ENCODE results near the gene CENPE.

The CENPE gene

DNA sequence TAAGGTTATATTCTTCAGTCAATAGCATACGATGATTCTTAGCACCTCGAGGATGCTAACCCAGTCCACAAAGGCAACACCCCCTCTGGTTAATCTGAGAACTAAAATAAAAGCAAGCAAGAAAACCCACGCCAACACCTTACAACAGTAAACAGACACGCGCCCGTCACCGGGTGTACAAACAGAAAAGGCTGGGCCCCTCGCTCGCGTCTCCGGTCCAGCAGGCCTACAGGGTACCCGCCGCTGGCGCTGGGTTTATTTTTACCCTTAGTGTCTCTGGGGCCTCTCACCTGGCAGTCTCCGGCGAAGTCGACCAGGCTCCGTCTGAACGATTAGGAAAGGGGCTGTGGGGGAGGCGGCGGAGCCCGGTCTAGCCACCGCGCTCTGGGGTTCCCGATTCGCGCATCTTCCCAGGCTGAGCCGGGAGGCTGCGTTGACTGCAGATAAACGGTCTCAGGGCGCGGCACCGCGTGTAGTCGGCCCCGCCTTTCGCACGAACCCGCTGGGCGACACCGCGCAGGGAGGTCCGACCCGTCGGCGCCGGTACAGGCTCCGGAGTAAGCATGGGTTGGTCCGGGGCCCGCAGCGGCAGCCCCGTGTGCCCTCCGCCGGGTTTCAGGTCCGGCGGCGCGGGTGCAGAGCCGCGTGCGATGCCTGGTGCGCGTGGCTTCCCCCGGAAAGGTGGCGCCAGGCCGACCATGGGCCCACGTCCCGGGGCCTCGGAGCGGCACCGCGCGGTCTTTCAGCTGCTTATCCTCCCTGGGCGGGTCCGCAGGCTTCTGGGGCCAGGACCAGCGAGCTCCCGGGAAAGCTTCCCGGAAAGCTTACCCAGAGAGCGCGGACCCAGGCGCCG lies 122.0 kb downstream of the CENPE start:
- DNase-seq, result peak; percentile 84

DNA sequence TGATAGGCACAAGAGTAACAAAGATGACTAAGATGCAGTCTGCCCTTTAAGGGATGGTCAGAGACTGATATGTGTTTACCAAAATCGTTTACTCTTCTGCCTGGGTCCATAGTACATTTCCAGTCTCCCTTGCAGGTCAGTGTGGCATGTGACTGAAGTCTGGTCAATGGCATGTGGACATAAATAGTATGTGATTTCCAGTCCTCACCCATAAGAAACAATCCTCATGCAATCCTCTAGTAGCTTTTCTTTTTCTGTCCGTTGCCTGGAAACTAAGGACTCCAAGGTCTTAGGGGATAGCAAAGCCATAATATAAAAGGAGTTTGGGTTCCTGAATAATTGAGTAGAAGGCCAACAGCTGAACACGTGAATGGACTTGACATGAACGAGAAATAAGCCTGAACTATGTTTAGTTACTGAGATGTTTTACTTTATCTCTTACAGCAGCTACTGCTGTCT lies 122.7 kb downstream of the CENPE start:
- no peak for DNase-seq

DNA sequence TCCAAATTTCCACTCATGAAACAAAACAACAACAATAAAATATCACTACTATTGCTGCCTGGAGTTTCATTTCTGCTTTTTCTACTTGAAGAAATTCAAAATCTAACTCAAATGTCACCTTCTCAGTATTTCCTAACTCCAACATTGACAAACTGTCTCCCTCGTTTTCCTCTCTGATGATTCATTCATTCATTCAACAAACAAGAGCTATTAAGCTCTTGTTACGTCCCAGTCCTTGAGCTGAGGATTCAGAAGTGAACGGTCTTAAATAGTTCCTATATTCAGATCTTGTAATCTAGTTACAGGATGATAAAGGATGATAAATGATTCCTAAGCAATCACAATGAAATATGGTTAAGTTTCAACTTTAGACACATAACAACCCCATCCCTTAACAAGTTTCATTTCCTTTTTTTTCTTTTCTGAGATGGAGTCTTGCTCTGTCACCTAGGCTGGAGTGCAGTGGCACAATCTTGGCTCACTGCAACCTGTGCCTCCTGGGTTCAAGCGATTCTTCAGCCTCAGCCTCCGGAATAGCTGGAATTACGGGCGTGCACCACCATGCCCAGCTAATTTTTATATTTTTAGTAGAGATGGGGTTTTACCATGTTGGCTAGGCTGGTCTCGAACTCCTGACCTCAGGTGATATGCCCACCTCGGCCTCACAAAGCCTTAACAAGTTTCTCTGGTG lies 123.3 kb downstream of the CENPE start:
- no peak for DNase-seq

DNA sequence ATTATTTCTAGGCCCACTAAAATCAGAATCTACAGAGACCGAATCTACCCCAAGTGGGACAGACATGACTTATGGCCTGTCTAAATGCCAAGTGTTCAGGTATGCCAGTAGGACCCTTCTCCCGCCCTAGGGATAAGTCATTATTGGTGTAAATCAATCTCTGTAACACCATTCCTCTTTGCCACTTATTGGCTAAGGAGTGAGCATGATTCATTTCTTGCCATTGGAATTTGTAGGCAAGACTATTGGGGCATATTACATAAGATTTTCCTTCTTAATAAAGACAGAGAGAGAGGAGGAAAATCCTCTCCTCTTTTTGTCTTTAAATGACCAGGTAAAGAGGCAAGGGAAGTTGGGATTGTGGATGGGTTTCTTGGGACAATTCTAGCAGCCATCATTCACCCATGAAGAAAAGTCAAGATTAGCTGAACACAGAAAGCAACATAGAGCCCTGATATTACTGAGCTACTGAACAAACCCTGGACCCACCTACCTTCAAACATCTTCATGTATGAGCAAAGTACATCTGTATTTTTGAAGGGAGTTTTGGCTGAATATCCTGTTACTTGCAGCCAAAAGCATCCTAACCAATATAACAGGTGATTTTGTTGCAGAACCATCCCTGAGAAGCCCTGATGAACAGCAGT lies 124.2 kb downstream of the CENPE start:
- DNase-seq, result no peak

DNA sequence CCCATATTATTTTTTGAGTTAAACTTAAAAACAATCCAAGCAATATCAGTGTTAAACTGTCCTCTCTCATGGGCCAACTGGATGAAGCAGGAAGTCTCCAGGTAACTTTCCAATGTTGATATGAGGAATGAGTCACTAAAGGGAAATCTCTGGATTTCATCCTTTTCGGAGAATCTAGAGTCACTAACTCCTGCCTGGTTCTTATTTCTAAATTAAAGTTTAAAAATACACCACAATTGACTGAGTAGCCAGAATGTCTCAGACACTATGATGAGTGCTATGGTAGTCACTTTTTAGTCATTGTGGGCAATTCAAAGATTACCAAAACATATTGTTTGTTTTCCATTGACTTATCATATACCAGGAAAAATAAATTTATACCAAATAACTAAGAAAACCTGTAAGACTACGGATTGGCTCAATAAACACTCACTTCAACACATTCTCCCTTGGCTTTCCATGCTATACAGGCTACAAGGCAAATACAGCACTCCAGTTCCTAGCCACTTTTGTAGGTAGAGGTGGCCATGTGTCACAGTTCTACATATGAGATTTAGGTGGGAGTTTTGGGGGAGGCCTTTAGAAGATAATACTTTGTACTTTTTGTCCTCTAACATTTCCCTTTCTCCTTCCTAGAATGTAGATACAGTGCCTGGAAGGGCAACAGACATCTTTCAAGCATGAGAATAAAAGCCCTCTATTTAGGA lies 130.1 kb downstream of the CENPE start:
- no peak for DNase-seq

DNA sequence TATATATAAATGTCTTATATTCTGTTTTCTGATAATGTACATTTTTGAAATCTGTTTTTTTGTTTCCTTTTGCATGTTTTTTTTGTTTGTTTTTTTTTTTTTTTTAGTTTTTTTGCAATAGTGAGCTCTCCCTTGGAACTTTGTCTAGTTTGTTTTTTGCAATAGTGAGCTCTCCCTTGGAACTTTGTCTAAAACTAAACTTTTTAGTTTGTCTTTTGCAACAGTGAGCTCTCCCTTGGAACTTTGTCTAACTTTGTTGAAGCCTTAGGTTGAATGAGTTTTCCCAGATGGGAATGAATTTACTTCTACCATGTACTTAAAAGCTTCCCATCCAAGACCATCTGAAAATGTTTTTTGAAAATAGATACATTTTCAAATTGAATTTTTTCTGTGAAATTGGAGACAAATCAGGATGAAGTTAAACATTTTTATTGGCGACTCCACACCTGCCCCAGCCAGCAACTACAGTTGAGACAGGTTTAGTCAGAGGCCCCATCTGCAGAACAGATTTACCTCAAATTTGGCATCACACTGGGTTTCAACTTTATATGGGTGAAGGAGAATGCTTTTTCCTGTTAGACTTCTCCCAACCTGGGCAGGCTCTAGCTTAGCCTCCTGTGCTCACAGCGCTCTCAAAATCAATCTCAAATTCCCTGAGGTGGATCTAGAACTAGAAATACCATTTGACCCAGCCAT lies 137.5 kb downstream of the CENPE start:
- DNase-seq, result no peak
